NOMO-1 (cell line): ENCODE data around the gene ALDH5A1.

Experiments
- DNase-seq, 2 experiments: peaks; one replicate each; lab custom pipeline; 2025; ENCODE audit not compliant: unreplicated experiment in 2 of 2; lab: John Stamatoyannopoulos, UW

ALDH5A1 gene

GRCh38 chr6:24564081-24564480, 69.3 kb downstream of the ALDH5A1 start:
- no peak for DNase-seq

- DNase-seq: no peak
Measured at GRCh38 chr6:24565196-24565595, 70.4 kb downstream of the ALDH5A1 start.

- DNase-seq: no peak
Measured at GRCh38 chr6:24566020-24566767, 71.4 kb downstream of the ALDH5A1 start.

GRCh38 chr6:24568683-24569082, 73.9 kb downstream of the ALDH5A1 start:
- DNase-seq: no peak

GRCh38 chr6:24569811-24570210, 75.0 kb downstream of the ALDH5A1 start:
- no peak for DNase-seq

GRCh38 chr6:24571361-24571760, 76.6 kb downstream of the ALDH5A1 start:
- no peak for DNase-seq

GRCh38 chr6:24574809-24575208, 80.0 kb downstream of the ALDH5A1 start:
- DNase-seq: peak; percentile 38 to 76

- DNase-seq: no peak
Measured at GRCh38 chr6:24576447-24576846, 81.7 kb downstream of the ALDH5A1 start.

GRCh38 chr6:24581084-24581669, 86.4 kb downstream of the ALDH5A1 start:
- peak; percentile 11 to 54 for DNase-seq

- peak; percentile 47 to 59 for DNase-seq
Measured at GRCh38 chr6:24583463-24584381, 89.0 kb downstream of the ALDH5A1 start.

GRCh38 chr6:24584382-24584720, 89.6 kb downstream of the ALDH5A1 start:
- no peak for DNase-seq
